MM.1S (cell line): ENCODE data around the gene HCAR3.

Experiments used
- DNase-seq: peaks from one replicate; pipeline ENCODE4 v3.0.0-alpha.2; 2015
- H2AFZ ChIP-seq: fragments of 300-600 bp; sonication (generic); 2 replicates; pipeline ENCODE4 v1.6.0; 2016; ENCODE audit warnings: antibody characterized with exemption, low read length
- H3F3A ChIP-seq: fragments of 300-600 bp; sonication (generic); 2 replicates; pipeline ENCODE4 v1.6.1; 2016; ENCODE audit warnings: mild to moderate bottlenecking, antibody characterized with exemption, low read length, moderate library complexity, mixed read lengths; ENCODE audit not compliant: insufficient read depth
- H3K27ac ChIP-seq: fragments of 300-600 bp; sonication (generic); 2 replicates; pipeline ENCODE4 v1.5.1; 2016; ENCODE audit warnings: mild to moderate bottlenecking, low read length
- H3K27me3 ChIP-seq: fragments of 300-600 bp; sonication (generic); replicated peaks from 2 replicates; pipeline ENCODE4 v1.6.0; 2016; ENCODE audit warnings: low read length; ENCODE audit not compliant: insufficient read depth
- H3K36me3 ChIP-seq: fragments of 300-600 bp; sonication (generic); replicated peaks from 2 replicates; pipeline ENCODE4 v1.6.1; 2016; ENCODE audit warnings: mild to moderate bottlenecking, low read length, mixed read lengths; ENCODE audit not compliant: insufficient read depth
- H3K4me1 ChIP-seq: fragments of 300-600 bp; sonication (generic); 2 replicates; pipeline ENCODE4 v1.6.1; 2016; ENCODE audit warnings: low read length, mixed read lengths
- H3K4me2 ChIP-seq: fragments of 300-600 bp; sonication (generic); 2 replicates; pipeline ENCODE4 v1.6.0; 2016; ENCODE audit warnings: low read depth, low read length
- H3K4me3 ChIP-seq: fragments of 300-600 bp; sonication (generic); 2 replicates; pipeline ENCODE4 v1.5.1; 2016; ENCODE audit warnings: low read length, mixed read lengths
- H3K79me2 ChIP-seq: fragments of 300-600 bp; sonication (generic); 2 replicates; pipeline ENCODE4 v1.6.1; 2016; ENCODE audit warnings: mixed run types, low read length, mixed read lengths
- H3K9ac ChIP-seq: fragments of 300-600 bp; sonication (generic); 2 replicates; pipeline ENCODE4 v1.6.1; 2016; ENCODE audit warnings: low read length, mixed read lengths
- H3K9me2 ChIP-seq: fragments of 300-600 bp; sonication (generic); replicated peaks from 2 replicates; pipeline ENCODE4 v1.6.1; 2016; ENCODE audit warnings: mild to moderate bottlenecking, low read length, mixed read lengths; ENCODE audit not compliant: insufficient read depth
- H3K9me3 ChIP-seq: fragments of 300-600 bp; sonication (generic); replicated peaks from 2 replicates; pipeline ENCODE4 v1.6.1; 2016; ENCODE audit warnings: mild to moderate bottlenecking, low read length, mixed read lengths; ENCODE audit not compliant: insufficient read depth
- H4K20me1 ChIP-seq: fragments of 300-600 bp; sonication (generic); 2 replicates; pipeline ENCODE4 v1.6.1; 2016; ENCODE audit warnings: mild to moderate bottlenecking, low read length, moderate library complexity, mixed read lengths; ENCODE audit not compliant: insufficient read depth
- CTCF ChIP-seq: fragments of 300-600 bp; sonication (generic); IDR thresholded peaks from 2 replicates; pipeline ENCODE4 v1.5.1; 2016; ENCODE audit warnings: antibody characterized with exemption, low read length, mixed read lengths
- EZH2 ChIP-seq: fragments of 300-600 bp; sonication (generic); optimal IDR thresholded peaks from 2 replicates; pipeline ENCODE3; 2017; ENCODE audit warnings: low read depth, mild to moderate bottlenecking, antibody characterized with exemption, low read length, mixed read lengths
- EZH2phosphoT487 ChIP-seq: fragments of 300-600 bp; sonication (generic); IDR thresholded peaks from 2 replicates; pipeline ENCODE4 v1.6.1; 2018; ENCODE audit warnings: antibody characterized with exemption, low read length

Gene HCAR3

GRCh38 chr12:122687086-122687485, 29.5 kb downstream of the HCAR3 start:
- Histone ChIP-seq H4K20me1 (no peaks in the 10 kb centered on the region), H3F3A (no peaks in the 10 kb centered on the region), H3K4me3 (no peak overlapping the region), H3K36me3 (no peaks in the 10 kb centered on the region), H3K27ac (no peak overlapping the region), H3K9ac (no peak overlapping the region), H3K4me1 (no peaks in the 10 kb centered on the region), H3K27me3 (no peaks in the 10 kb centered on the region), H3K4me2 (no peak overlapping the region), H2AFZ (no peak overlapping the region), H3K9me3 (no peaks in the 10 kb centered on the region), H3K9me2 (no peaks in the 10 kb centered on the region), H3K79me2 (no peaks in the 10 kb centered on the region)
- no peak for DNase-seq
- TF ChIP-seq CTCF (no peak), EZH2 (no peak), EZH2phosphoT487 (no peak)

GRCh38 chr12:122686538-122686937, 30.1 kb downstream of the HCAR3 start:
- H3K4me3 ChIP-seq: no peak overlapping the region
- H3F3A ChIP-seq: no peaks in the 10 kb centered on the region
- TF ChIP-seq CTCF: no peak
- no peak overlapping the region for H2AFZ ChIP-seq
- no peak for DNase-seq
- no peaks in the 10 kb centered on the region for H3K9me2 ChIP-seq
- H3K27me3 ChIP-seq: no peaks in the 10 kb centered on the region
- H3K9me3 ChIP-seq: no peaks in the 10 kb centered on the region
- H3K9ac ChIP-seq: no peak overlapping the region
- H3K4me2 ChIP-seq: no peak overlapping the region
- no peak overlapping the region for H3K27ac ChIP-seq
- H4K20me1 ChIP-seq: no peaks in the 10 kb centered on the region
- no peaks in the 10 kb centered on the region for H3K79me2 ChIP-seq
- H3K36me3 ChIP-seq: no peaks in the 10 kb centered on the region
- H3K4me1 ChIP-seq: no peaks in the 10 kb centered on the region

- no peak for DNase-seq
- no peaks in the 10 kb centered on the region for H3K79me2 ChIP-seq
- H3K27me3 ChIP-seq: no peaks in the 10 kb centered on the region
- H3K9me3 ChIP-seq: no peaks in the 10 kb centered on the region
- no peaks in the 10 kb centered on the region for H3F3A ChIP-seq
- H3K27ac ChIP-seq: no peak overlapping the region
- H3K9me2 ChIP-seq: no peaks in the 10 kb centered on the region
- H3K4me1 ChIP-seq: no peaks in the 10 kb centered on the region
- H2AFZ ChIP-seq: no peak overlapping the region
- H3K4me2 ChIP-seq: no peak overlapping the region
- H4K20me1 ChIP-seq: no peaks in the 10 kb centered on the region
- H3K36me3 ChIP-seq: no peaks in the 10 kb centered on the region
- H3K4me3 ChIP-seq: no peak overlapping the region
- no peak for TF ChIP-seq CTCF
- TF ChIP-seq EZH2: no peak
- TF ChIP-seq EZH2phosphoT487: no peak
- H3K9ac ChIP-seq: no peak overlapping the region
These were observed 32.3 kb downstream of the HCAR3 start for GRCh38 chr12:122684297-122684813.
